H1 (cell line): Measurements from ENCODE around the gene RAPGEF6. TPM values are rescaled to one million over a fixed set of nuclear protein-coding genes. Genes with fewer than 3 reads are reported as not detected.

Experiments used
- BRCA1 ChIP-seq: IDR thresholded peaks from 2 replicates; pipeline ENCODE4 v1.6.1; 2012; ENCODE audit warnings: low read depth, low read length, improper control_type of control experiment
- PHF8 ChIP-seq: fragments of 200-600 bp; sonication (generic); conservative IDR thresholded peaks from 2 replicates; pipeline ENCODE4 v1.7.1; 2012; ENCODE audit warnings: low read depth, mild to moderate bottlenecking, inconsistent platforms, low read length, moderate library complexity
- SIN3A ChIP-seq, 2 experiments: IDR thresholded peaks in 1 of 2; conservative IDR thresholded peaks in 1 of 2; 2 replicates each; pipeline ENCODE4 v1.6.1; 2011 to 2012; ENCODE audit warnings: low read length in 2 of 2, improper control_type of control experiment in 1 of 2, low read depth in 1 of 2, mild to moderate bottlenecking in 1 of 2
- SRF ChIP-seq: IDR thresholded peaks from 2 replicates; pipeline ENCODE4 v1.6.1; 2011; ENCODE audit warnings: mild to moderate bottlenecking, low read depth, low read length, moderate library complexity
- TBP ChIP-seq: IDR thresholded peaks from 2 replicates; pipeline ENCODE4 v1.6.1; 2011; ENCODE audit warnings: low read depth, low read length, improper control_type of control experiment
- polyA plus RNA-seq, 7 experiments: library from polyadenylated mRNA; depleted of rRNA in 3 of 7; stranded (reverse) in 5 of 7; unstranded in 2 of 7; fragments of >200 nt in 5 of 7; fragments of 200-250 nt in 2 of 7; gene quantifications; 1 replicate in 5 of 7; 2 replicates in 1 of 7; 4 replicates in 1 of 7; pipeline versions ENCODE4 v1.2.1 to v1.2.3, GENCODE V29; 2011 to 2013; ENCODE audit warnings: missing spikeins in 2 of 7, mixed read lengths in 2 of 7
- total RNA-seq: library from RNA; stranded (reverse); fragmentation: NEBNext Ultra II Directional; extraction: Animal tissue kit (Norgen Biotek cat#: 25700); gene quantifications from 2 replicates; pipeline ENCODE4 v1.2.1, GENCODE V29; 2021
- TF ChIP-seq, protein P1 (sequence below): fragments of 300-600 bp; sonication (generic); IDR thresholded peaks from 2 replicates; pipeline ENCODE4 v1.7.1; 2012; ENCODE audit warnings: low read length, moderate library complexity, mild to moderate bottlenecking, inconsistent platforms; ENCODE audit not compliant: insufficient replicate concordance
- TF ChIP-seq, protein P2 (sequence below): IDR thresholded peaks from 2 replicates; pipeline ENCODE4 v1.6.1; 2012; ENCODE audit warnings: inconsistent platforms

Gene RAPGEF6
- total and polyA plus RNA-seq, 2 of the 8 experiments (the other 6 are each of a cell fraction or from before 2014, with no cell fraction given), result 4.8 to 20.0 TPM

DNA sequence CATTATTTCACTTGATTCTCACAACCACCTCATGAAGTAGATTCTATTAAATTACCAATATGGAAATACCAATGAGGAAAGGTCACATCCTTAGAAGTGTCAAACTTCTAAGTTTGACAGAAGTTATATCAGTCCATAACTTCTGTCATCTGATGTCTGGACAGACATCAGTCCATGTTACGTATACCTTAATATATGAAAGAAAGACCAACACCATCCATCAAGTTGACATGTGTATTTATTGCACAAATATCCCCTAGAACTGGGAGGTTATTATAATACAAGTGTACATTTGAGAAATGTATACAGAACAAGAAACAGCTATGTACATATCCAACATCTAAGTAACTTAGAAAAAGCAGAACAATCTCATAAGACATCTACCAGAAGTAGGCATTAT, 6.5 kb upstream of the RAPGEF6 start (continued):
- TF ChIP-seq PHF8 (no peak), SRF (no peak), BRCA1 (no peak), TBP (no peak), SIN3A (conservative IDR thresholded peaks at IDR 0.05 in 1 of 2, IDR thresholded peaks at IDR 0.05 in 1 of 2; ENCODE audit: low read depth in 1 of 2, low read length in 2 of 2) (no peak)
- TF ChIP-seq, protein P1, sequence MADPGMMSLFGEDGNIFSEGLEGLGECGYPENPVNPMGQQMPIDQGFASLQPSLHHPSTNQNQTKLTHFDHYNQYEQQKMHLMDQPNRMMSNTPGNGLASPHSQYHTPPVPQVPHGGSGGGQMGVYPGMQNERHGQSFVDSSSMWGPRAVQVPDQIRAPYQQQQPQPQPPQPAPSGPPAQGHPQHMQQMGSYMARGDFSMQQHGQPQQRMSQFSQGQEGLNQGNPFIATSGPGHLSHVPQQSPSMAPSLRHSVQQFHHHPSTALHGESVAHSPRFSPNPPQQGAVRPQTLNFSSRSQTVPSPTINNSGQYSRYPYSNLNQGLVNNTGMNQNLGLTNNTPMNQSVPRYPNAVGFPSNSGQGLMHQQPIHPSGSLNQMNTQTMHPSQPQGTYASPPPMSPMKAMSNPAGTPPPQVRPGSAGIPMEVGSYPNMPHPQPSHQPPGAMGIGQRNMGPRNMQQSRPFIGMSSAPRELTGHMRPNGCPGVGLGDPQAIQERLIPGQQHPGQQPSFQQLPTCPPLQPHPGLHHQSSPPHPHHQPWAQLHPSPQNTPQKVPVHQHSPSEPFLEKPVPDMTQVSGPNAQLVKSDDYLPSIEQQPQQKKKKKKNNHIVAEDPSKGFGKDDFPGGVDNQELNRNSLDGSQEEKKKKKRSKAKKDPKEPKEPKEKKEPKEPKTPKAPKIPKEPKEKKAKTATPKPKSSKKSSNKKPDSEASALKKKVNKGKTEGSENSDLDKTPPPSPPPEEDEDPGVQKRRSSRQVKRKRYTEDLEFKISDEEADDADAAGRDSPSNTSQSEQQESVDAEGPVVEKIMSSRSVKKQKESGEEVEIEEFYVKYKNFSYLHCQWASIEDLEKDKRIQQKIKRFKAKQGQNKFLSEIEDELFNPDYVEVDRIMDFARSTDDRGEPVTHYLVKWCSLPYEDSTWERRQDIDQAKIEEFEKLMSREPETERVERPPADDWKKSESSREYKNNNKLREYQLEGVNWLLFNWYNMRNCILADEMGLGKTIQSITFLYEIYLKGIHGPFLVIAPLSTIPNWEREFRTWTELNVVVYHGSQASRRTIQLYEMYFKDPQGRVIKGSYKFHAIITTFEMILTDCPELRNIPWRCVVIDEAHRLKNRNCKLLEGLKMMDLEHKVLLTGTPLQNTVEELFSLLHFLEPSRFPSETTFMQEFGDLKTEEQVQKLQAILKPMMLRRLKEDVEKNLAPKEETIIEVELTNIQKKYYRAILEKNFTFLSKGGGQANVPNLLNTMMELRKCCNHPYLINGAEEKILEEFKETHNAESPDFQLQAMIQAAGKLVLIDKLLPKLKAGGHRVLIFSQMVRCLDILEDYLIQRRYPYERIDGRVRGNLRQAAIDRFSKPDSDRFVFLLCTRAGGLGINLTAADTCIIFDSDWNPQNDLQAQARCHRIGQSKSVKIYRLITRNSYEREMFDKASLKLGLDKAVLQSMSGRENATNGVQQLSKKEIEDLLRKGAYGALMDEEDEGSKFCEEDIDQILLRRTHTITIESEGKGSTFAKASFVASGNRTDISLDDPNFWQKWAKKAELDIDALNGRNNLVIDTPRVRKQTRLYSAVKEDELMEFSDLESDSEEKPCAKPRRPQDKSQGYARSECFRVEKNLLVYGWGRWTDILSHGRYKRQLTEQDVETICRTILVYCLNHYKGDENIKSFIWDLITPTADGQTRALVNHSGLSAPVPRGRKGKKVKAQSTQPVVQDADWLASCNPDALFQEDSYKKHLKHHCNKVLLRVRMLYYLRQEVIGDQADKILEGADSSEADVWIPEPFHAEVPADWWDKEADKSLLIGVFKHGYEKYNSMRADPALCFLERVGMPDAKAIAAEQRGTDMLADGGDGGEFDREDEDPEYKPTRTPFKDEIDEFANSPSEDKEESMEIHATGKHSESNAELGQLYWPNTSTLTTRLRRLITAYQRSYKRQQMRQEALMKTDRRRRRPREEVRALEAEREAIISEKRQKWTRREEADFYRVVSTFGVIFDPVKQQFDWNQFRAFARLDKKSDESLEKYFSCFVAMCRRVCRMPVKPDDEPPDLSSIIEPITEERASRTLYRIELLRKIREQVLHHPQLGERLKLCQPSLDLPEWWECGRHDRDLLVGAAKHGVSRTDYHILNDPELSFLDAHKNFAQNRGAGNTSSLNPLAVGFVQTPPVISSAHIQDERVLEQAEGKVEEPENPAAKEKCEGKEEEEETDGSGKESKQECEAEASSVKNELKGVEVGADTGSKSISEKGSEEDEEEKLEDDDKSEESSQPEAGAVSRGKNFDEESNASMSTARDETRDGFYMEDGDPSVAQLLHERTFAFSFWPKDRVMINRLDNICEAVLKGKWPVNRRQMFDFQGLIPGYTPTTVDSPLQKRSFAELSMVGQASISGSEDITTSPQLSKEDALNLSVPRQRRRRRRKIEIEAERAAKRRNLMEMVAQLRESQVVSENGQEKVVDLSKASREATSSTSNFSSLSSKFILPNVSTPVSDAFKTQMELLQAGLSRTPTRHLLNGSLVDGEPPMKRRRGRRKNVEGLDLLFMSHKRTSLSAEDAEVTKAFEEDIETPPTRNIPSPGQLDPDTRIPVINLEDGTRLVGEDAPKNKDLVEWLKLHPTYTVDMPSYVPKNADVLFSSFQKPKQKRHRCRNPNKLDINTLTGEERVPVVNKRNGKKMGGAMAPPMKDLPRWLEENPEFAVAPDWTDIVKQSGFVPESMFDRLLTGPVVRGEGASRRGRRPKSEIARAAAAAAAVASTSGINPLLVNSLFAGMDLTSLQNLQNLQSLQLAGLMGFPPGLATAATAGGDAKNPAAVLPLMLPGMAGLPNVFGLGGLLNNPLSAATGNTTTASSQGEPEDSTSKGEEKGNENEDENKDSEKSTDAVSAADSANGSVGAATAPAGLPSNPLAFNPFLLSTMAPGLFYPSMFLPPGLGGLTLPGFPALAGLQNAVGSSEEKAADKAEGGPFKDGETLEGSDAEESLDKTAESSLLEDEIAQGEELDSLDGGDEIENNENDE, result no peak
- TF ChIP-seq, protein P2, sequence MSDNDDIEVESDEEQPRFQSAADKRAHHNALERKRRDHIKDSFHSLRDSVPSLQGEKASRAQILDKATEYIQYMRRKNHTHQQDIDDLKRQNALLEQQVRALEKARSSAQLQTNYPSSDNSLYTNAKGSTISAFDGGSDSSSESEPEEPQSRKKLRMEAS, result no peak
